RWPE2 (cell line): ENCODE data around the gene FAM193B.
A peak's percentile ranks its signal among the peaks of the same experiment; 100 is the strongest.

ENCODE experiments used
- ATAC-seq: fragments of 200-7000 bp; cut with Tn5 transposase; 3 replicates; pipeline ENCODE4 v1.9.1; 2021; ENCODE audit warnings: low read depth
- DNase-seq: peaks from one replicate; pipeline ENCODE4 v3.0.0-alpha.2; 2020; ENCODE audit warnings: low spot score
- H3K27ac ChIP-seq: fragments of 450-650 bp; 2 replicates; pipeline ENCODE4 v1.5.1; 2017; ENCODE audit warnings: mild to moderate bottlenecking; ENCODE audit not compliant: poor library complexity, severe bottlenecking
- H3K27me3 ChIP-seq: fragments of 250-450 bp; sonication (Bioruptor Pico); 2 replicates; pipeline ENCODE4 v1.5.1; 2021; ENCODE audit warnings: mild to moderate bottlenecking, moderate library complexity; ENCODE audit not compliant: insufficient read depth, poor library complexity, severe bottlenecking
- H3K36me3 ChIP-seq: fragments of 250-450 bp; sonication (Bioruptor Pico); 2 replicates; pipeline ENCODE4 v1.5.1; 2020; ENCODE audit warnings: low read depth, mild to moderate bottlenecking, moderate library complexity
- H3K4me1 ChIP-seq: fragments of 250-450 bp; sonication (Bioruptor Pico); 2 replicates; pipeline ENCODE4 v1.5.1; 2021; ENCODE audit warnings: mild to moderate bottlenecking, moderate library complexity; ENCODE audit not compliant: insufficient read depth, poor library complexity, severe bottlenecking
- H3K4me3 ChIP-seq: fragments of 250-450 bp; sonication (Bioruptor Pico); 2 replicates; pipeline ENCODE4 v1.5.1; 2021; ENCODE audit warnings: mild to moderate bottlenecking, moderate library complexity; ENCODE audit not compliant: severe bottlenecking
- H3K9me3 ChIP-seq: fragments of 250-450 bp; sonication (Bioruptor Pico); 2 replicates; pipeline ENCODE4 v1.5.1; 2021; ENCODE audit warnings: mild to moderate bottlenecking, moderate library complexity; ENCODE audit not compliant: severe bottlenecking
- CTCF ChIP-seq: fragments of 450-650 bp; IDR thresholded peaks from one replicate; pipeline ENCODE4 v1.5.1; 2017; ENCODE audit warnings: mild to moderate bottlenecking, moderate library complexity; ENCODE audit not compliant: poor library complexity, severe bottlenecking

Gene FAM193B

GRCh38 chr5:177596775-177597238 lies 42.4 kb upstream of the FAM193B start:
- no peaks in the 10 kb centered on the region for H3K9me3 ChIP-seq
- TF ChIP-seq CTCF: no peak
- no peaks in the 10 kb centered on the region for H3K4me1 ChIP-seq
- peaks cover 39% of the 10 kb centered on the region for H3K36me3 ChIP-seq
- ATAC-seq: no peak
- no peaks in the 10 kb centered on the region for H3K27me3 ChIP-seq
- no peak overlapping the region for H3K4me3 ChIP-seq
- DNase-seq: peak; percentile 18
- H3K27ac ChIP-seq: no peak overlapping the region

GRCh38 chr5:177595991-177596774 lies 41.8 kb upstream of the FAM193B start:
- H3K36me3 ChIP-seq: peaks cover 39% of the 10 kb centered on the region

GRCh38 chr5:177595026-177595585 lies 40.7 kb upstream of the FAM193B start:
- Histone ChIP-seq H3K27me3 (no peaks in the 10 kb centered on the region), H3K4me1 (peaks cover 4% of the 10 kb centered on the region), H3K36me3 (peaks cover 39% of the 10 kb centered on the region), H3K9me3 (no peaks in the 10 kb centered on the region), H3K4me3 (no peak overlapping the region), H3K27ac (no peak overlapping the region)
- peak; percentile 52 for DNase-seq
- no peak for TF ChIP-seq CTCF
- ATAC-seq: no peak

More at GRCh38 chr5:177595991-177596774, 41.8 kb upstream of the FAM193B start:
- ATAC-seq (no peak), DNase-seq (peak; percentile 35)
- Histone ChIP-seq H3K27me3 (no peaks in the 10 kb centered on the region), H3K4me3 (no peak overlapping the region), H3K9me3 (no peaks in the 10 kb centered on the region), H3K4me1 (peaks cover 4% of the 10 kb centered on the region), H3K27ac (no peak overlapping the region)
- TF ChIP-seq CTCF: no peak

GRCh38 chr5:177594071-177594470 lies 39.7 kb upstream of the FAM193B start:
- peaks cover 4% of the 10 kb centered on the region for H3K4me1 ChIP-seq
- no peak overlapping the region for H3K4me3 ChIP-seq
- no peaks in the 10 kb centered on the region for H3K9me3 ChIP-seq
- ATAC-seq (no peak), DNase-seq (peak; percentile 42)
- H3K27me3 ChIP-seq: no peaks in the 10 kb centered on the region
- H3K36me3 ChIP-seq: peaks cover 39% of the 10 kb centered on the region
- no peak for TF ChIP-seq CTCF
- no peak overlapping the region for H3K27ac ChIP-seq

- Histone ChIP-seq H3K27me3 (no peaks in the 10 kb centered on the region), H3K4me3 (no peak overlapping the region), H3K9me3 (no peaks in the 10 kb centered on the region), H3K36me3 (peaks cover 39% of the 10 kb centered on the region), H3K27ac (no peak overlapping the region), H3K4me1 (peaks cover 4% of the 10 kb centered on the region)
- DNase-seq (peak; percentile 24), ATAC-seq (no peak)
- no peak for TF ChIP-seq CTCF
These were observed 39.1 kb upstream of the FAM193B start for GRCh38 chr5:177593511-177593910.
